ENCODE data around the gene MED29. TPM values are rescaled to one million over a fixed set of nuclear protein-coding genes. Genes with fewer than 3 reads are reported as not detected.

Gene MED29
- total and polyA plus RNA-seq, 2 of the 13 experiments (the other 11 are each of a cell fraction or from before 2014, with no cell fraction given) = 14.0 to 19.7 TPM

DNA sequence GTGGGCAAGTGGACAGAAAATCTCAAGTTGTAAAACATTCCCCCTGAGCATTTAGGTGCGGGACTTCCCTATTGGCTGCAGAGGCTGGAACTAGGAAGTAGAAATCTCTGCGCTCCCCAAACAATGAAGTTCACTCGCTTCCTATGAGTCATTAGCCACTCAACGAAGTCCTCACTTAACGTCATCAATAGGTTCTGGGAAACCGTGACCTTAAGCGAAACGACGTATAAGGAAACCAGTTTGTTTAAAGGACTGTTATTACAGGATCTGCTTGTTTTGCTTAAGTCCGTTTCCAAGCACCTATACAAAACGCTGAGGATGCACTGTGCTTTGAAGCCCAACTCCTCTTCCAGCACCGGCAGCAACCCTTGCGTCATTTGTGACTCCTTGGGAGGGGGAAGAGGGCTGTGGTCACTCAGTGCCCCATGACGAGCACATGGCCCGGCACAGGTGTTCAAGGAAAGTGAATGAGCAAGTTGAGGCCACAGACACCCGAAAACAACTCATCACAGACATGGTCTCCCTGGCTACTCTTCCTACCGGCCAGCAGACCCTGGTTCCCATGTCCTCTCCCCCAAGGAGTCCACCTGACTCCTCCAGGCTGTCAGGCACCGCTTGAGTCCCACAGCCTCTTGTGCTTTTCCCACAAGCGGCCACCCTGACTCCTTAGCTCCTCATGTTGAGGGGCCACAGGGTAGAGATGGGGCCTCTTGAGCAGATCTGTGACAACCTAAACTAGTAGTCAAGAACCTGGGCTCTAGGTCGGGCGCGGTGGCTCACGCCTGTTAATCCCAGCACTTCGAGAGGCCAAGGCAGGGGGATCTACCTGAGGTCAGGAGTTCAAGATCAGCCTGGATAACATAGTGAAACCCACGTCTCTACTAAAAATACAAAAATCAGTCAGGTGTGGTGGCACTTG, 39.8 kb downstream of the MED29 start (continued):
- TF ChIP-seq ZBTB40 (IDR thresholded peaks at IDR 0.05) = no peak
- no peak for TF ChIP-seq ZBTB40 (CRISPR knock-in tag; IDR thresholded peaks at IDR 0.05)
- no peak for TF ChIP-seq NONO (IDR thresholded peaks at IDR 0.05)
- no peak for TF ChIP-seq NONO (CRISPR knock-in tag; conservative IDR thresholded peaks at IDR 0.05)
- TF ChIP-seq, protein P1, sequence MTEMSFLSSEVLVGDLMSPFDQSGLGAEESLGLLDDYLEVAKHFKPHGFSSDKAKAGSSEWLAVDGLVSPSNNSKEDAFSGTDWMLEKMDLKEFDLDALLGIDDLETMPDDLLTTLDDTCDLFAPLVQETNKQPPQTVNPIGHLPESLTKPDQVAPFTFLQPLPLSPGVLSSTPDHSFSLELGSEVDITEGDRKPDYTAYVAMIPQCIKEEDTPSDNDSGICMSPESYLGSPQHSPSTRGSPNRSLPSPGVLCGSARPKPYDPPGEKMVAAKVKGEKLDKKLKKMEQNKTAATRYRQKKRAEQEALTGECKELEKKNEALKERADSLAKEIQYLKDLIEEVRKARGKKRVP (CRISPR knock-in tag; IDR thresholded peaks at IDR 0.05) = no peak
- TF ChIP-seq FOXC1 (CRISPR knock-in tag; IDR thresholded peaks at IDR 0.05; ENCODE audit: borderline replicate concordance) = no peak
- no peak for TF ChIP-seq GRHL1 (CRISPR knock-in tag; conservative IDR thresholded peaks at IDR 0.05)
- TF ChIP-seq, protein P2, sequence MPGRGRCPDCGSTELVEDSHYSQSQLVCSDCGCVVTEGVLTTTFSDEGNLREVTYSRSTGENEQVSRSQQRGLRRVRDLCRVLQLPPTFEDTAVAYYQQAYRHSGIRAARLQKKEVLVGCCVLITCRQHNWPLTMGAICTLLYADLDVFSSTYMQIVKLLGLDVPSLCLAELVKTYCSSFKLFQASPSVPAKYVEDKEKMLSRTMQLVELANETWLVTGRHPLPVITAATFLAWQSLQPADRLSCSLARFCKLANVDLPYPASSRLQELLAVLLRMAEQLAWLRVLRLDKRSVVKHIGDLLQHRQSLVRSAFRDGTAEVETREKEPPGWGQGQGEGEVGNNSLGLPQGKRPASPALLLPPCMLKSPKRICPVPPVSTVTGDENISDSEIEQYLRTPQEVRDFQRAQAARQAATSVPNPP (CRISPR knock-in tag; IDR thresholded peaks at IDR 0.05) = no peak
- TF ChIP-seq NR2F6 (IDR thresholded peaks at IDR 0.05) = no peak
- TF ChIP-seq NR2F6 (CRISPR knock-in tag; IDR thresholded peaks at IDR 0.05) = no peak
- TF ChIP-seq AKAP8 (CRISPR knock-in tag; IDR thresholded peaks at IDR 0.05) = peak; percentile 35; the same call in 1 of the 2 replicates
- 0 out of 2 replicates have a peak, but pooled peaks have one; percentile 2 for TF ChIP-seq ATF7 (IDR thresholded peaks at IDR 0.05)
- TF ChIP-seq ATF7 (CRISPR knock-in tag; IDR thresholded peaks at IDR 0.05) = no peak
- peak; percentile 47; the same call in 1 of the 2 replicates for TF ChIP-seq MAX (IDR thresholded peaks at IDR 0.05)
- no peak for TF ChIP-seq ZC3H4 (CRISPR knock-in tag; IDR thresholded peaks at IDR 0.05; ENCODE audit: borderline replicate concordance)
- no peak for TF ChIP-seq NFKB2 (CRISPR knock-in tag; IDR thresholded peaks at IDR 0.05; ENCODE audit: borderline replicate concordance)

All from HepG2 (cell line).